ENCODE results near the gene MRPL52. TPM values are rescaled to one million over a fixed set of nuclear protein-coding genes. Genes with fewer than 3 reads are reported as not detected.
"Not testable (repeated sequence)": the region's sequence is repeated elsewhere in the genome, so short reads cannot be mapped to it uniquely, and the experiment has no call there.

The MRPL52 gene
- total and polyA plus RNA-seq, 2 of the 13 experiments (the other 11 are each of a cell fraction or from before 2014, with no cell fraction given): 118 to 329 TPM

GRCh38 chr14:22854296-22854695 is 24.6 kb downstream of the MRPL52 start:
- ChIA-PET POLR2A (interaction anchor here (0.7 to 2.5 kb wide), 9 partner anchors 17 to 265 kb away, joined by 3 to 11 read pairs (median 5); partner anchors contain the start of genes ABHD4, DAD1, LRP10 and MRPL52), CTCF (ENCODE audit: low intra/inter-chr PET ratio, low total read pairs) (interaction anchor here (1.0 to 4.3 kb wide), 11 partner anchors 11 to 467 kb away, joined by 3 to 200 read pairs (median 10); partner anchors contain the start of genes MMP14 and SLC7A7)
- H3K79me2 ChIP-seq (ENCODE audit: insufficient read depth, low read length); DNase-seq (ENCODE audit: low spot score); FAIRE-seq; H3K4me3 ChIP-seq (replicated peaks in 1 of 3; ENCODE audit: insufficient read depth in 1 of 3, low read depth in 2 of 3, low read length in 3 of 3); H3K36me3 ChIP-seq (replicated peaks in 1 of 2; ENCODE audit: control insufficient read depth in 1 of 2, insufficient read depth in 2 of 2, low read length in 2 of 2); ATAC-seq; H3K4me2 ChIP-seq (ENCODE audit: low read depth, low read length); H4K20me1 ChIP-seq (ENCODE audit: insufficient read depth, low read length); H2AFZ ChIP-seq (ENCODE audit: low read length); H3K9me3 ChIP-seq (ENCODE audit: low read length); BruUV-seq (replicated peaks); H3K9ac ChIP-seq (ENCODE audit: insufficient read depth, low read depth, low read length); H3K27ac ChIP-seq (ENCODE audit: extremely low read length, insufficient read depth, low read length): not testable (repeated sequence)
- 71% methylated on average over 11 of the region's 11 CpGs for WGBS (ENCODE audit: low lambda C conversion rate)
- TF ChIP-seq HDAC1 (CRISPR knock-in tag; IDR thresholded peaks at IDR 0.05) (0 out of 2 replicates have a peak, but pooled peaks have one; percentile 29), ZNF75D (CRISPR knock-in tag; IDR thresholded peaks at IDR 0.05; ENCODE audit: borderline replicate concordance) (0 out of 2 replicates have a peak, but pooled peaks have one; percentile 48), ZSCAN30 (CRISPR knock-in tag; IDR thresholded peaks at IDR 0.05) (0 out of 2 replicates have a peak, but pooled peaks have one; percentile 45), NR2C2 (CRISPR knock-in tag; IDR thresholded peaks at IDR 0.05; ENCODE audit: borderline replicate concordance) (0 out of 2 replicates have a peak, but pooled peaks have one; percentile 5), PHF21A (CRISPR knock-in tag; IDR thresholded peaks at IDR 0.05) (0 out of 2 replicates have a peak, but pooled peaks have one; percentile 2)
- in situ Hi-C loops (cut with HindIII; ENCODE audit: extremely low pct_ligation_motif_present, low pct_unique_long_range_greater_than_20kb) (loop anchor here (10.0 kb wide), 1 partner anchor 79 kb away; no protein-coding TSS in a partner anchor), intact Hi-C loops (cut with micrococcal nuclease; ENCODE audit: unreplicated experiment) (loop anchor here (5.0 kb wide), 1 partner anchor 467 kb away; no protein-coding TSS in a partner anchor)
- Histone ChIP-seq H3K27me3 (ENCODE audit: control insufficient read depth in 1 of 2, insufficient read depth in 2 of 2, low read length in 2 of 2) (peaks cover 7 to 20% of the 10 kb centered on the region in 2 experiments; a peak in 4 of 5 replicates), H3K4me1 (ENCODE audit: insufficient read depth, low read length) (peaks cover 35% of the 10 kb centered on the region)

GRCh38 chr14:22854963-22855724 is 25.5 kb downstream of the MRPL52 start:
- H3K79me2 ChIP-seq (ENCODE audit: insufficient read depth, low read length): no peaks in the 10 kb centered on the region
- peak; percentile 3; the same call in 1 of the 3 replicates for ATAC-seq
- H3K27ac ChIP-seq (ENCODE audit: extremely low read length, insufficient read depth, low read length): no peak overlapping the region
- ChIA-PET POLR2A (interaction anchor here (0.7 to 2.5 kb wide), 7 partner anchors 15 to 266 kb away, joined by 3 to 11 read pairs (median 5); partner anchors contain the start of genes ABHD4, DAD1, LRP10 and MRPL52), CTCF (ENCODE audit: low intra/inter-chr PET ratio, low total read pairs) (interaction anchor here (1.0 to 4.3 kb wide), 5 partner anchors 32 to 298 kb away, joined by 5 to 200 read pairs (median 58); no protein-coding TSS in a partner anchor)
- no peaks in the 10 kb centered on the region for H4K20me1 ChIP-seq (ENCODE audit: insufficient read depth, low read length)
- intact Hi-C loops (cut with micrococcal nuclease; ENCODE audit: unreplicated experiment): loop anchor here (5.0 kb wide), 1 partner anchor 468 kb away; no protein-coding TSS in a partner anchor
- in situ Hi-C loops (cut with HindIII; ENCODE audit: extremely low pct_ligation_motif_present, low pct_unique_long_range_greater_than_20kb): loop anchor here (10.0 kb wide), 1 partner anchor 80 kb away; no protein-coding TSS in a partner anchor
- DNase-seq (ENCODE audit: low spot score): peak; percentile 86
- no peak overlapping the region for H3K4me2 ChIP-seq (ENCODE audit: low read depth, low read length)
- H3K9me3 ChIP-seq (ENCODE audit: low read length): no peaks in the 10 kb centered on the region
- H3K27me3 ChIP-seq (ENCODE audit: control insufficient read depth in 1 of 2, insufficient read depth in 2 of 2, low read length in 2 of 2): peaks cover 7 to 14% of the 10 kb centered on the region in 2 experiments; a peak in 4 of 5 replicates
- no peak overlapping the region for H3K4me3 ChIP-seq (replicated peaks in 1 of 3; ENCODE audit: insufficient read depth in 1 of 3, low read depth in 2 of 3, low read length in 3 of 3)
- BruUV-seq (replicated peaks): no TSS peak
- 35% methylated on average over 8 of the region's 8 CpGs for WGBS (ENCODE audit: low lambda C conversion rate)
- H2AFZ ChIP-seq (ENCODE audit: low read length): no peak overlapping the region
- no peak for FAIRE-seq
- H3K4me1 ChIP-seq (ENCODE audit: insufficient read depth, low read length): peaks cover 30% of the 10 kb centered on the region
- H3K9ac ChIP-seq (ENCODE audit: insufficient read depth, low read depth, low read length): no peak overlapping the region
- H3K36me3 ChIP-seq (replicated peaks in 1 of 2; ENCODE audit: control insufficient read depth in 1 of 2, insufficient read depth in 2 of 2, low read length in 2 of 2): no peaks in the 10 kb centered on the region
- TF ChIP-seq, protein P1, sequence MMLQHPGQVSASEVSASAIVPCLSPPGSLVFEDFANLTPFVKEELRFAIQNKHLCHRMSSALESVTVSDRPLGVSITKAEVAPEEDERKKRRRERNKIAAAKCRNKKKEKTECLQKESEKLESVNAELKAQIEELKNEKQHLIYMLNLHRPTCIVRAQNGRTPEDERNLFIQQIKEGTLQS (CRISPR knock-in tag; IDR thresholded peaks at IDR 0.05): no peak
- TF ChIP-seq, protein P2, sequence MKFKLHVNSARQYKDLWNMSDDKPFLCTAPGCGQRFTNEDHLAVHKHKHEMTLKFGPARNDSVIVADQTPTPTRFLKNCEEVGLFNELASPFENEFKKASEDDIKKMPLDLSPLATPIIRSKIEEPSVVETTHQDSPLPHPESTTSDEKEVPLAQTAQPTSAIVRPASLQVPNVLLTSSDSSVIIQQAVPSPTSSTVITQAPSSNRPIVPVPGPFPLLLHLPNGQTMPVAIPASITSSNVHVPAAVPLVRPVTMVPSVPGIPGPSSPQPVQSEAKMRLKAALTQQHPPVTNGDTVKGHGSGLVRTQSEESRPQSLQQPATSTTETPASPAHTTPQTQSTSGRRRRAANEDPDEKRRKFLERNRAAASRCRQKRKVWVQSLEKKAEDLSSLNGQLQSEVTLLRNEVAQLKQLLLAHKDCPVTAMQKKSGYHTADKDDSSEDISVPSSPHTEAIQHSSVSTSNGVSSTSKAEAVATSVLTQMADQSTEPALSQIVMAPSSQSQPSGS (CRISPR knock-in tag; IDR thresholded peaks at IDR 0.05): no peak
- no peak for TF ChIP-seq ZNF44 (CRISPR knock-in tag; IDR thresholded peaks at IDR 0.05)
- no peak for TF ChIP-seq SNRNP70 (IDR thresholded peaks at IDR 0.05; ENCODE audit: low read depth, low read length)
- TF ChIP-seq, protein P3, sequence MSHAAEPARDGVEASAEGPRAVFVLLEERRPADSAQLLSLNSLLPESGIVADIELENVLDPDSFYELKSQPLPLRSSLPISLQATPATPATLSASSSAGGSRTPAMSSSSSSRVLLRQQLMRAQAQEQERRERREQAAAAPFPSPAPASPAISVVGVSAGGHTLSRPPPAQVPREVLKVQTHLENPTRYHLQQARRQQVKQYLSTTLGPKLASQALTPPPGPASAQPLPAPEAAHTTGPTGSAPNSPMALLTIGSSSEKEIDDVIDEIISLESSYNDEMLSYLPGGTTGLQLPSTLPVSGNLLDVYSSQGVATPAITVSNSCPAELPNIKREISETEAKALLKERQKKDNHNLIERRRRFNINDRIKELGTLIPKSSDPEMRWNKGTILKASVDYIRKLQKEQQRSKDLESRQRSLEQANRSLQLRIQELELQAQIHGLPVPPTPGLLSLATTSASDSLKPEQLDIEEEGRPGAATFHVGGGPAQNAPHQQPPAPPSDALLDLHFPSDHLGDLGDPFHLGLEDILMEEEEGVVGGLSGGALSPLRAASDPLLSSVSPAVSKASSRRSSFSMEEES (CRISPR knock-in tag; IDR thresholded peaks at IDR 0.05): no peak
- no peak for TF ChIP-seq GABPA (IDR thresholded peaks at IDR 0.05; ENCODE audit: low read depth, low read length)
- no peak for TF ChIP-seq GABPA (CRISPR knock-in tag; IDR thresholded peaks at IDR 0.05; ENCODE audit: low read depth)
- TF ChIP-seq NFRKB (IDR thresholded peaks at IDR 0.05): no peak

Data from HepG2 (cell line).